GM19438 (cell line): ENCODE results near the gene ATG5.
"Not testable (repeated sequence)": the region's sequence is repeated elsewhere in the genome, so short reads cannot be mapped to it uniquely, and the experiment has no call there.

Experiments
- ATAC-seq: cut with Tn5 transposase; IDR thresholded peaks from one replicate; pipeline ENCODE4 v1.9.1; 2021; ENCODE audit warnings: low read depth; ENCODE audit not compliant: unreplicated experiment

The ATG5 gene

GRCh38 chr6:106315765-106316374, 9.7 kb downstream of the ATG5 start:
- ATAC-seq, result no peak

GRCh38 chr6:106309766-106310373, 15.7 kb downstream of the ATG5 start:
- ATAC-seq, result no peak

GRCh38 chr6:106308985-106309384, 16.6 kb downstream of the ATG5 start:
- no peak for ATAC-seq

GRCh38 chr6:106305740-106306139, 19.8 kb downstream of the ATG5 start:
- no peak for ATAC-seq

GRCh38 chr6:106300944-106301343, 24.6 kb downstream of the ATG5 start:
- no peak for ATAC-seq

- ATAC-seq, result no peak
Observed at GRCh38 chr6:106300020-106300780, 25.4 kb downstream of the ATG5 start.

- no peak for ATAC-seq
Observed at GRCh38 chr6:106293116-106293515, 32.4 kb downstream of the ATG5 start.

GRCh38 chr6:106290954-106291353, 34.6 kb downstream of the ATG5 start:
- no peak for ATAC-seq

- no peak for ATAC-seq
Observed at GRCh38 chr6:106290032-106290431, 35.5 kb downstream of the ATG5 start.

- no peak for ATAC-seq
Observed at GRCh38 chr6:106287215-106287614, 38.3 kb downstream of the ATG5 start.

GRCh38 chr6:106286746-106287145, 38.8 kb downstream of the ATG5 start:
- ATAC-seq, result no peak

GRCh38 chr6:106283481-106283880, 42.1 kb downstream of the ATG5 start:
- ATAC-seq, result no peak

GRCh38 chr6:106281661-106282060, 43.9 kb downstream of the ATG5 start:
- no peak for ATAC-seq

- no peak for ATAC-seq
Observed at GRCh38 chr6:106281088-106281487, 44.5 kb downstream of the ATG5 start.

- no peak for ATAC-seq
Observed at GRCh38 chr6:106279179-106279578, 46.4 kb downstream of the ATG5 start.

- ATAC-seq, result no peak
Observed at GRCh38 chr6:106275692-106276091, 49.9 kb downstream of the ATG5 start.

GRCh38 chr6:106273087-106273486, 52.5 kb downstream of the ATG5 start:
- no peak for ATAC-seq

- no peak for ATAC-seq
Observed at GRCh38 chr6:106272287-106272686, 53.3 kb downstream of the ATG5 start.

GRCh38 chr6:106270414-106270813, 55.1 kb downstream of the ATG5 start:
- ATAC-seq, result no peak

- not testable (repeated sequence) for ATAC-seq
Observed at GRCh38 chr6:106269268-106269919, 56.2 kb downstream of the ATG5 start.

GRCh38 chr6:106268500-106268899, 57.1 kb downstream of the ATG5 start:
- ATAC-seq, result not testable (repeated sequence)
